Ovary (tissue), 9 donors: Measurements from ENCODE around the gene GPC6. TPM values are rescaled to one million over a fixed set of nuclear protein-coding genes. Genes with fewer than 3 reads are reported as not detected.

Experiments
- DNase-seq, 5 donors: peaks; one replicate each; pipeline ENCODE4 v3.0.0-alpha.2; 2019 to 2020
- H3K27ac ChIP-seq, 2 donors: fragments of 200-600 bp; one replicate each; pipeline versions ENCODE4 v1.5.1 to v1.8.0; 2019 to 2022
- H3K27me3 ChIP-seq: fragments of 200-600 bp; one replicate; pipeline ENCODE4 v1.8.0; 2022
- H3K36me3 ChIP-seq: fragments of 200-600 bp; sonication (generic); one replicate; pipeline ENCODE4 v1.5.1; 2019
- H3K4me1 ChIP-seq: one replicate; pipeline ENCODE4 v1.8.1; 2013; ENCODE audit warnings: mild to moderate bottlenecking, moderate library complexity; ENCODE audit not compliant: insufficient read depth
- H3K4me3 ChIP-seq: fragments of 200-600 bp; sonication (generic); one replicate; pipeline ENCODE4 v1.5.1; 2017
- H3K9me3 ChIP-seq, 2 donors: fragments of 200-600 bp in 1 of 2; sonication (generic) in 1 of 2; one replicate each; pipeline versions ENCODE4 v1.5.1 to v1.8.1; 2013 to 2019; ENCODE audit warnings: mild to moderate bottlenecking in 1 of 2, moderate library complexity in 1 of 2
- EP300 ChIP-seq: sonication (generic); formaldehyde crosslinking; IDR thresholded peaks from one replicate; pipeline ENCODE4 v1.6.1; 2017; ENCODE audit warnings: antibody characterized with exemption
- POLR2A ChIP-seq: fragments of 450-650 bp; IDR thresholded peaks from one replicate; pipeline ENCODE4 v1.6.1; 2017; ENCODE audit warnings: antibody characterized with exemption, mild to moderate bottlenecking, moderate library complexity
- WGBS, 3 donors: extraction: QIAGEN DNeasy Blood & Tissue Kit in 1 of 3; methylation state at CpG; one replicate each; pipeline versions ENCODE4 v1.1.5 to v1.1.7; 2013 to 2017; 5-methylcytosine and 5-hydroxymethylcytosine counted together
- intact Hi-C, 4 donors: fragments of 100-400 bp; cut with DNase I; formaldehyde crosslinking; loops; one replicate each; pipeline versions ENCODE4 v1.11.0 to v1.15.1; 2022 to 2023
- polyA plus RNA-seq, 2 donors: library from polyadenylated mRNA; stranded (reverse); fragments of 200-250 nt in 1 of 2; fragments of 350-450 nt in 1 of 2; fragmentation: Illumina TruSeq in 1 of 2; extraction: RNeasy Lipid Tissue Mini Kit (QIAGEN cat#74804) in 1 of 2; gene quantifications; one replicate each; pipeline ENCODE4 v1.2.3, GENCODE V29; 2013 to 2014
- total RNA-seq, 7 donors: library from RNA; depleted of rRNA in 2 of 7; stranded (reverse); fragments of >200 nt in 2 of 7; fragmentation: NEBNext Ultra II Directional in 3 of 7; extraction: Animal tissue kit (Norgen Biotek cat#: 25700) in 3 of 7; gene quantifications; one replicate each; pipeline versions ENCODE4 v1.1.0 to v1.2.4, GENCODE V29; 2016 to 2023
- TF ChIP-seq, protein P1 (sequence below), 3 donors: fragments of 450-650 bp in 2 of 3; fragments of 200-600 bp in 1 of 3; IDR thresholded peaks; one replicate each; pipeline versions ENCODE4 v1.5.1 to v1.8.0; 2016 to 2022; ENCODE audit warnings: antibody characterized with exemption in 3 of 3, mild to moderate bottlenecking in 1 of 3
- donor health status: DM: no; HTN: no; CAD: no; lungs with moderate emphysema.
- donor health status: DM: no; HTN: no; CAD: no.
- donor health status: Bipolar disorder and iron deficiency.
- donor health status: DM: yes; HTN: yes; CAD: no.
- donor health status: DM: no; HTN: no; CAD: no.
- donor health status: DM: yes; HTN: yes; CAD: no.

Gene GPC6
- total and polyA plus RNA-seq, 9 donors: 4.3 to 22.3 (median 17.9) TPM

DNA sequence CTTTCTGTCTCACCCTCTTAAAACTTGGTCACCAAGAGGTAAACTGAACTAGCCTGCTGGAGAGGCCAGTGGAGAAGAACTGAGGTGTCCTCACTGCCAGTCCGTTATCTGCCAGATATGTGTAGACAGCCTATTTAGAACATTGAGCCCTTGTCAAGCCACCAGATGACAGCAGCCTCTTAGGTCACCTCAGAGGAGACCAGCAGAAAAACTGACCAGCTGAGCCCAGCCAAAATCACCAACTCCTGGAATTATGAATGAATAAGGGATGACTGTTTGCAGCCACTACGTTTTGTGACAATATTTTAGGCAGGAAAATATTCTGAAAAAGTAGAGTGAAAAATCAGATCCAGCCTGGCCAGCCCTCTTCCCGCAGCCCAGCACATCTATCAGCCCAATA, 739.0 kb downstream of the GPC6 start:
- DNase-seq: no peak
- H3K4me3 ChIP-seq: no peak overlapping the region
- H3K36me3 ChIP-seq: no peaks in the 10 kb centered on the region
- H3K4me1 ChIP-seq: no peaks in the 10 kb centered on the region
- H3K9me3 ChIP-seq: no peaks in the 10 kb centered on the region
- intact Hi-C loops: no loop called here
- 86 to 95% (median 94%) methylated on average over 3 of the region's 3 CpGs for WGBS, 3 donors
- TF ChIP-seq EP300 (no peak), POLR2A (no peak)
- TF ChIP-seq, protein P1, sequence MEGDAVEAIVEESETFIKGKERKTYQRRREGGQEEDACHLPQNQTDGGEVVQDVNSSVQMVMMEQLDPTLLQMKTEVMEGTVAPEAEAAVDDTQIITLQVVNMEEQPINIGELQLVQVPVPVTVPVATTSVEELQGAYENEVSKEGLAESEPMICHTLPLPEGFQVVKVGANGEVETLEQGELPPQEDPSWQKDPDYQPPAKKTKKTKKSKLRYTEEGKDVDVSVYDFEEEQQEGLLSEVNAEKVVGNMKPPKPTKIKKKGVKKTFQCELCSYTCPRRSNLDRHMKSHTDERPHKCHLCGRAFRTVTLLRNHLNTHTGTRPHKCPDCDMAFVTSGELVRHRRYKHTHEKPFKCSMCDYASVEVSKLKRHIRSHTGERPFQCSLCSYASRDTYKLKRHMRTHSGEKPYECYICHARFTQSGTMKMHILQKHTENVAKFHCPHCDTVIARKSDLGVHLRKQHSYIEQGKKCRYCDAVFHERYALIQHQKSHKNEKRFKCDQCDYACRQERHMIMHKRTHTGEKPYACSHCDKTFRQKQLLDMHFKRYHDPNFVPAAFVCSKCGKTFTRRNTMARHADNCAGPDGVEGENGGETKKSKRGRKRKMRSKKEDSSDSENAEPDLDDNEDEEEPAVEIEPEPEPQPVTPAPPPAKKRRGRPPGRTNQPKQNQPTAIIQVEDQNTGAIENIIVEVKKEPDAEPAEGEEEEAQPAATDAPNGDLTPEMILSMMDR (IDR thresholded peaks at IDR 0.05): no peak
- no peak overlapping the region for H3K27ac ChIP-seq
- H3K27me3 ChIP-seq: no peaks in the 10 kb centered on the region

DNA sequence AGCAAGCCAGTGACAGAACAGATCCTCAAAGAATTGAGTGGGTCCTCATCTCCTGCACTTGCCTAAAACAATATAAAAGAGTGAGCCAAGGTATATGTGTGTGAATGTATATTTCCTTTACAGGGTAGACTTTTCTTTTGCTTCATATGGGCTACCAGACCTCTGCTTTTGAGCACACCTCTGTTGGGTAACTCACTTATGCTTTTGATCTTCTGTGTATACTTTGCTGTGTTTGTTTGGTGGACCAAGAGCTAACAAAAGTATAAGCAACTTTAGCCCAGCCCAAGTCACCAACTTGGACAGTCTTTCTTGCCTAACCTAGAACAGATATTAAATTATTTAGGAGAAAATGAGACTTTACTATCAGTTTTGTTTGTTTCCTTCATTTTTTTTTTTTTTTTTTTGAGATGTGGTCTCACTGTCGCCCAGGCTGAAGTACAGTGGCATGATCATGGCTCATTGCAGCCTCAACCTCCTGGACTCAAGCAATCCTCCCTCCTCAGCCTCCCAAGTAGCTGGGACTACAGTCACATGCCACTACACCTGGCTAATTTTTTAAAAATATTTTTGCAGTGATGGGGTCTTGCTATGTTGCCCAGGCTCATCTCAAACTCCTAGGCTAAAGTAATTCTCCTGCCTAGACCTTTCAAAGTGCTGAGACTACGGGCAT, 739.8 kb downstream of the GPC6 start:
- DNase-seq: no peak
- H3K4me1 ChIP-seq: no peaks in the 10 kb centered on the region
- no peak overlapping the region for H3K27ac ChIP-seq
- H3K27me3 ChIP-seq: no peaks in the 10 kb centered on the region
- H3K36me3 ChIP-seq: no peaks in the 10 kb centered on the region
- TF ChIP-seq EP300 (no peak), POLR2A (no peak)
- TF ChIP-seq, protein P1 (IDR thresholded peaks at IDR 0.05): no peak
- WGBS, 3 donors: 95 to 97% (median 97%) methylated on average over 2 of the region's 2 CpGs
- no peak overlapping the region for H3K4me3 ChIP-seq
- no peaks in the 10 kb centered on the region for H3K9me3 ChIP-seq
- intact Hi-C loops: no loop called here

- TF ChIP-seq EP300: no peak
- H3K4me1 ChIP-seq: no peaks in the 10 kb centered on the region
- intact Hi-C loops: no loop called here
- H3K36me3 ChIP-seq: no peaks in the 10 kb centered on the region
- H3K27ac ChIP-seq: no peak overlapping the region
- no peaks in the 10 kb centered on the region for H3K27me3 ChIP-seq
- no peak overlapping the region for H3K4me3 ChIP-seq
- no peaks in the 10 kb centered on the region for H3K9me3 ChIP-seq
- WGBS, 3 donors: 81 to 85% (median 85%) methylated on average over 2 of the region's 2 CpGs
- no peak for DNase-seq
Measured at GRCh38 chr13:93967286-93967685, 740.7 kb downstream of the GPC6 start.

GRCh38 chr13:93975242-93975641, 748.6 kb downstream of the GPC6 start:
- no peak for DNase-seq
- H3K9me3 ChIP-seq: no peaks in the 10 kb centered on the region
- intact Hi-C loops: no loop called here
- no peaks in the 10 kb centered on the region for H3K36me3 ChIP-seq
- no peak overlapping the region for H3K4me3 ChIP-seq
- H3K27ac ChIP-seq: no peak overlapping the region
- TF ChIP-seq EP300 (no peak), POLR2A (no peak)
- TF ChIP-seq, protein P1 (IDR thresholded peaks at IDR 0.05): no peak
- no peaks in the 10 kb centered on the region for H3K27me3 ChIP-seq
- 90 to 96% (median 96%) methylated on average over 2 of the region's 2 CpGs for WGBS, 3 donors
- no peaks in the 10 kb centered on the region for H3K4me1 ChIP-seq

GRCh38 chr13:93976528-93976927, 749.9 kb downstream of the GPC6 start:
- intact Hi-C loops: no loop called here
- TF ChIP-seq POLR2A (no peak), EP300 (no peak)
- TF ChIP-seq, protein P1 (IDR thresholded peaks at IDR 0.05): no peak
- no peak overlapping the region for H3K4me3 ChIP-seq
- H3K36me3 ChIP-seq: no peaks in the 10 kb centered on the region
- DNase-seq: no peak
- no peaks in the 10 kb centered on the region for H3K27me3 ChIP-seq
- 82% methylated on average over 5 of the region's 5 CpGs for WGBS, 3 donors
- H3K9me3 ChIP-seq: no peaks in the 10 kb centered on the region
- no peak overlapping the region for H3K27ac ChIP-seq
- H3K4me1 ChIP-seq: no peaks in the 10 kb centered on the region
